MCF 10A (cell line): ENCODE measurements around the gene C4orf33. TPM values are rescaled to one million over a fixed set of nuclear protein-coding genes. Genes with fewer than 3 reads are reported as not detected.

Source experiments
- BruUV-seq: library from RNA; stranded (reverse); fragments of 400-500 nt; replicated peaks from 2 replicates; lab custom pipeline; 2021; lab: Mats Ljungman, UMichigan
- CTCF ChIA-PET: fragments of 300-600 bp; sonication (Branson Sonifier 250); formaldehyde crosslinking; extraction: SDS; loops from one replicate; lab custom pipeline; 2021; ENCODE audit warnings: antibody characterized with exemption, inconsistent platforms; lab: Yijun Ruan, JAX
- POLR2A ChIA-PET: fragments of 300-600, 350-650 bp; sonication (Branson Sonifier 250); formaldehyde crosslinking; extraction: SDS; loops from one replicate; lab custom pipeline; 2020; ENCODE audit warnings: antibody characterized with exemption, inconsistent platforms; lab: Yijun Ruan, JAX
- DNase-seq: peaks from one replicate; pipeline ENCODE4 v3.0.0-alpha.2; 2018; ENCODE audit not compliant: unreplicated experiment
- H3K27ac Mint-ChIP-seq: one replicate; pipeline ENCODE4 v1.8.0; 2022; ENCODE audit warnings: mild to moderate bottlenecking, low read depth, mixed read lengths; ENCODE audit not compliant: unreplicated experiment
- H3K27me3 Mint-ChIP-seq: one replicate; pipeline ENCODE4 v1.8.0; 2022; ENCODE audit warnings: mixed read lengths; ENCODE audit not compliant: insufficient read depth, unreplicated experiment
- H3K36me3 Mint-ChIP-seq: one replicate; pipeline ENCODE4 v1.8.0; 2022; ENCODE audit warnings: mild to moderate bottlenecking, moderate library complexity, mixed read lengths; ENCODE audit not compliant: insufficient read depth, unreplicated experiment
- H3K4me1 Mint-ChIP-seq: one replicate; pipeline ENCODE4 v1.8.0; 2022; ENCODE audit warnings: mixed read lengths; ENCODE audit not compliant: insufficient read depth, unreplicated experiment
- H3K4me3 Mint-ChIP-seq: one replicate; pipeline ENCODE4 v1.8.0; 2022; ENCODE audit warnings: mild to moderate bottlenecking, moderate library complexity, mixed read lengths; ENCODE audit not compliant: unreplicated experiment
- H3K9me3 Mint-ChIP-seq: one replicate; pipeline ENCODE4 v1.8.0; 2022; ENCODE audit warnings: mixed read lengths; ENCODE audit not compliant: unreplicated experiment
- CTCF ChIP-seq: fragments of 200-600 bp; IDR thresholded peaks from one replicate; pipeline ENCODE4 v1.8.0; 2022; ENCODE audit warnings: antibody characterized with exemption, mild to moderate bottlenecking; ENCODE audit not compliant: unreplicated experiment
- intact Hi-C: fragments of 100-400 bp; cut with micrococcal nuclease; formaldehyde crosslinking; loops from 2 replicates; pipeline ENCODE4 v1.14.1; 2022
- total RNA-seq: library from RNA; stranded (reverse); gene quantifications from 2 replicates; pipeline ENCODE4 v1.2.3, GENCODE V29; 2022

The C4orf33 gene
- total RNA-seq, 1 experiment from 2014 or later = 10.5 TPM

- POLR2A ChIA-PET = interaction anchor here (0.7 kb wide), 1 partner anchor 274 kb away, joined by 3 read pairs; no protein-coding TSS in a partner anchor
- no peak for DNase-seq
- no peaks in the 10 kb centered on the region for H3K36me3 Mint-ChIP-seq
- H3K4me3 Mint-ChIP-seq = no peak overlapping the region
- H3K27ac Mint-ChIP-seq = no peak overlapping the region
- CTCF ChIA-PET = no interaction called here
- no peaks in the 10 kb centered on the region for H3K9me3 Mint-ChIP-seq
- intact Hi-C loops = no loop called here
- BruUV-seq = no TSS peak
- TF ChIP-seq CTCF = no peak
- no peaks in the 10 kb centered on the region for H3K27me3 Mint-ChIP-seq
- H3K4me1 Mint-ChIP-seq = no peaks in the 10 kb centered on the region
These were observed 52.9 kb downstream of the C4orf33 start for GRCh38 chr4:129148892-129149291.

- H3K36me3 Mint-ChIP-seq = peaks cover 6% of the 10 kb centered on the region
- H3K4me3 Mint-ChIP-seq = no peak overlapping the region
- H3K4me1 Mint-ChIP-seq = no peaks in the 10 kb centered on the region
- no peaks in the 10 kb centered on the region for H3K27me3 Mint-ChIP-seq
- intact Hi-C loops = no loop called here
- TF ChIP-seq CTCF = no peak
- H3K9me3 Mint-ChIP-seq = no peaks in the 10 kb centered on the region
- no peak for DNase-seq
- CTCF ChIA-PET = interaction anchor here (0.5 kb wide), 1 partner anchor 15 kb away, joined by 3 read pairs; no protein-coding TSS in a partner anchor
- POLR2A ChIA-PET = no interaction called here
- H3K27ac Mint-ChIP-seq = no peak overlapping the region
- no TSS peak for BruUV-seq
These were observed 54.0 kb downstream of the C4orf33 start for GRCh38 chr4:129149906-129150305.

- CTCF ChIA-PET = no interaction called here
- H3K9me3 Mint-ChIP-seq = no peaks in the 10 kb centered on the region
- TF ChIP-seq CTCF = no peak
- H3K27ac Mint-ChIP-seq = no peak overlapping the region
- POLR2A ChIA-PET = no interaction called here
- intact Hi-C loops = no loop called here
- DNase-seq = no peak
- no peak overlapping the region for H3K4me3 Mint-ChIP-seq
- no TSS peak for BruUV-seq
- peaks cover 7% of the 10 kb centered on the region for H3K36me3 Mint-ChIP-seq
- no peaks in the 10 kb centered on the region for H3K27me3 Mint-ChIP-seq
- H3K4me1 Mint-ChIP-seq = no peaks in the 10 kb centered on the region
These were observed 56.4 kb downstream of the C4orf33 start for GRCh38 chr4:129152350-129152749.

GRCh38 chr4:129153700-129154099 lies 57.7 kb downstream of the C4orf33 start:
- POLR2A ChIA-PET = no interaction called here
- intact Hi-C loops = no loop called here
- Mint-ChIP-seq H3K27me3 (no peaks in the 10 kb centered on the region), H3K36me3 (peaks cover 7% of the 10 kb centered on the region), H3K4me3 (no peak overlapping the region), H3K9me3 (no peaks in the 10 kb centered on the region), H3K27ac (no peak overlapping the region), H3K4me1 (no peaks in the 10 kb centered on the region)
- BruUV-seq = no TSS peak
- CTCF ChIA-PET = no interaction called here
- DNase-seq = no peak
- no peak for TF ChIP-seq CTCF
